GM21619 (cell line): Measurements from ENCODE around the gene MEIOC.

Experiments used
- ATAC-seq: cut with Tn5 transposase; IDR thresholded peaks from one replicate; pipeline ENCODE4 v1.9.1; 2021; ENCODE audit not compliant: unreplicated experiment

MEIOC gene

DNA sequence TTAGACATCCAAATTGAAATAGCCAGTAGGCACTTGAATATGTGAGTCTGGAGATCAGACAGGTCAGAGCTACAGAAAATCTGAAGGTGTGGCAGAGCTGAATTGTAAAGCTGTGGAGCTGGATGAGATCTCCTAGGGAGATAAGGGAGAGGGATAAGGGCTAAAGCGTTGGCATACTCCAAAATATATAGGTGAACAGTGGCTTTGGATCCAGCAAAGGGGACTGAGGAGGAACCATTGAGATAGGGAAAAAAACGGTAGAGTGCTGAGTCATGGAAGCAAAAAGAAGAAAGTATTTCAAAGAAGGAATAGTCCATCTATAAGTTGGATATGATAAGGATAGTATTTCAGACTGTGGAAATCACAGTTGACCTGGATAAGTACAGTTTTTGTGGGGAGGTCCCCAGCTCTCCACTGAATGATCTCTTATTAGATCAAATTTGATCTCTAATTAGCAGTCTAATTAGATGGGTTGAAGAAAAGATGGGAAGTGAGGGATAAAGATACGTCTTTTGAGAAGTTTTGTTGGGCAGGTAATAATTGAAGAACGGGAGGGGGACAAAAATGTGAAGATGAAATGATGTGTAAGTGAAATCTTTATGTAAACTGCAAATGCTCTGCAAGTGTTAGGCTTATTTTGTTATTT lies 51.6 kb downstream of the MEIOC start:
- no peak for ATAC-seq

DNA sequence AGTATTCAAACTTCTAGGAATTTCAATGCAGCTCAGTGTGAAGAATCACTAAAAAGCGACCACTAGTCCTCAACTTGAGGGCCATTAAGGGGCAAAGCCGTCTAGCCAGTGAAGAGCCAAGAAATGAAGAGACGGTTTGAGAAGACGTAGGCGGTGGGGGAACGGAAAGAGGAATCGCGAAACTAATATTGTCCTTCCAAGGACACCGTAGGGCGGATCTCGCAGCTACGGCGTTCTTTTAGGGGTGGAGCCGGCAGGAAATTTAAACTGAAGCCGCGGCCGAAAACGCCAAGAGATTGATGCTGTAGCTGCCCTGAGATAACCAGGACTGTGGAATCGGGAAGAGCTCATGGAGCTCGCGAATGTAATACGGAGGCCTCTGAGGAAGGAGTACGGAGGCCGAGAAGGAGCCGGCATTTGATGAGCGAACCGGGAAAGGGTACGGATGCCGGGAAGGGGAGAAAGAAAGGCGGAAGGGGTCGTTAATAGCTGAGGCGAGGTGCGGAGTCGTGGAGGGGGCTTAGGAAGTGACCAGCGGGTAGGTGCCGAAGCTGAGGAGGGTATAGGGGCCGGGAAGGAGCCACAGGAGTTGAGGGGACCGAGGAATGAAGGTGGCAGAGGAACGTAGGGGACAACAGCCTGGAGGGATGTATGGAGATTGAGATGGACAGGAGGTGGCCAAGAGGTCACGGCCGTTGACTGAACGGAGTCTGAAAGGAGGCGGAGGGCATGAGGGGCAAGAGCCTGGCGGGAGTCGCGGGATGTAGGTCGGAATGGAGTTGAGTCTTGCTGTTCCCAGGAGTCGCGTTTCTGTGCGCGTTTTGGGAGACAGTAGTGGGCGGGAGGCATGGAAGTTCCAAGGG lies 52.4 kb downstream of the MEIOC start, which contains the start of gene DBF4B:
Gene DBF4B, plus strand, starts transcription at position 265 of the 863 bp plus-strand sequence. Its CDS starts 156 bp downstream, at position 421.
- no peak for ATAC-seq

DNA sequence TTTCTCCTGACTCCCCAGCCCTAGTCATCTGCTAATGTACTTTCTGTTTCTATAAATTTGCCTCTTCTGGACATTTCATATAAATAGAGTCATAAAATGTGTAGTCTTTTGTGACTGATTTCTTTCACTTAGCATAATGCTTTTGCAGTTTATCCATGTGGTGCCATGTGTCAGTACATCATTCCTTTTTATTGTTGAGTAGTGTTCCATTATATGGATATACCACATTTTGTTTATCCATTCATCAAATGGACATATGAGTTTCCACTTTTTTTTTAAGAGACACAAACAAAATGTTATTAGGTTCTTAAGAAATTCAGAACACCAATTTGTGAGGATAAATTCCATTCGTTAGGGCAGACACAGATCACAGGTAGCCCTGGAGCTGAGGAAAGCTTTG lies 63.2 kb downstream of the MEIOC start:
- no peak for ATAC-seq

DNA sequence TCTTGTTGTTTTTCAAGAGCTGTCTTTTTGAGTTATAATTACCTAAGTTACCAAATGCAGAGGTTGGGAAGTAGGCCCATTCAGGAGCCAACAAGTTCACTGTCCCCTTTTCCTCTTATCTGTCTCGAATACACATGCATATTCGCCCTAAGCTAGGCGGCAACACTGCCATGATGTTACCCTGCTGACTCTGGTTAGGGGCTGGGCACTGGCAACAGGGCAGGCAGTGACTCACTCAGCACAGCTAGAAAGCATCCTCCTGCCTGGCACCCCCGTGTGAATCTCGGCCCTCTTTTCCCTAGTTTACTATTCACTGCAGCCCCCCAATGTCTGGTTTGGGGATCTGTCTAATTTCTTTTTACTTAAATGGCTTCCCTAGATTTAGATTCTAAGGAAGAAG lies 66.0 kb downstream of the MEIOC start:
- ATAC-seq: no peak
